ENCODE data around the gene SLC15A4. TPM values are rescaled to one million over a fixed set of nuclear protein-coding genes. Genes with fewer than 3 reads are reported as not detected.

SLC15A4 gene
- total RNA-seq, 3 donors from 2014 or later (not counting 1 experiment from before 2014, with no cell fraction given) = 176 to 306 (median 250) TPM

DNA sequence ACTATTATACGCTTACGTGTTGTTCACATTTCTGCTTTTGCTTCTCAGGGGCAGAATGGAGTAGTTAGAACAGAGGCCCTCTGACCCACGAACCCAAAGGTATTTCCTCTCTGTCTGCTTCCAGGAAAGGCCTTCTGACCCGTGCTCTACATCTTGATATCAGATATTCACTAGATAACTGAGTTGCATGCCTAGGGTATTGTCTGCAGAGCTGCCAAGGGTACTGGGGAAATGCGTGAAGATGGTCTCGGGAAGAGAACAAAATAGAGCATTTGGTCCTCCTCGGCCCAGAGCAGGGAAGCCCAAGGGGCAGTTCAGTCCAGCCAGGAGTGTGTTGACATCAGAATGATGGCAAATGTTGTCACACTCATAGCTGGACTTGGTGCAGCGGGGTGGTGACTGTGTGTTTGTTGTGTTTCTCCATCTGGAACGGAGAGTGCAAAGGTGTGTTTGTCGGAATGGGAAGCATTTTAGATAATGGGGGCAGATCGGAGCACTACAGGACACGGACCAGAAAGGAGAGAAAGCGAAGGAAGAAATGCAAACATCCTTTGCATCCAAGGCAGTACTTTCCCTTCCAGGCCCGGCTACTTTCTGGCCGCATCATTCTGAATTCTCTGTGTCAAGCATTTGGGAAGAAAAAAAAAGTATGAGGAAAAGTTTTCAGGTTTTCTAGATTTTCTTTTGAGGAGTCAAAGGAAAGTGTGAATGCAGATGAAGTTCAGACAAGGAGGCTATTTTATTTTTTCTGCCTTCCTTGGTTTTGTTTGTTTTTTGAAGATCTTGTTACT is 37.7 kb upstream of the SLC15A4 start:
- Mint-ChIP-seq H3K9me3 (no peaks in the 10 kb centered on the region), H3K4me1 (peaks cover 0 to 8% of the 10 kb centered on the region in 2 donors), H3K27ac (no peak overlapping the region), H3K36me3 (no peaks in the 10 kb centered on the region), H3K27me3 (ENCODE audit: low read depth in 2 of 2) (peaks cover 4 to 11% of the 10 kb centered on the region in 2 donors), H3K4me3 (no peak overlapping the region)
- no peak for DNase-seq
- no peaks in the 10 kb centered on the region for H3K9me3 ChIP-seq (ENCODE audit: control insufficient read depth, insufficient read depth, low read length)
- WGBS (ENCODE audit: insufficient coverage) = 83% methylated on average over 15 of the region's 15 CpGs
- H3K4me3 ChIP-seq (ENCODE audit: low read length) = no peak overlapping the region
- H3K4me1 ChIP-seq (ENCODE audit: control insufficient read depth, insufficient read depth, low read length) = no peaks in the 10 kb centered on the region
- intact Hi-C loops (cut with micrococcal nuclease) = no loop called here
- no peaks in the 10 kb centered on the region for H3K27me3 ChIP-seq (ENCODE audit: control insufficient read depth, insufficient read depth, low read length)
- TF ChIP-seq, protein P1, sequence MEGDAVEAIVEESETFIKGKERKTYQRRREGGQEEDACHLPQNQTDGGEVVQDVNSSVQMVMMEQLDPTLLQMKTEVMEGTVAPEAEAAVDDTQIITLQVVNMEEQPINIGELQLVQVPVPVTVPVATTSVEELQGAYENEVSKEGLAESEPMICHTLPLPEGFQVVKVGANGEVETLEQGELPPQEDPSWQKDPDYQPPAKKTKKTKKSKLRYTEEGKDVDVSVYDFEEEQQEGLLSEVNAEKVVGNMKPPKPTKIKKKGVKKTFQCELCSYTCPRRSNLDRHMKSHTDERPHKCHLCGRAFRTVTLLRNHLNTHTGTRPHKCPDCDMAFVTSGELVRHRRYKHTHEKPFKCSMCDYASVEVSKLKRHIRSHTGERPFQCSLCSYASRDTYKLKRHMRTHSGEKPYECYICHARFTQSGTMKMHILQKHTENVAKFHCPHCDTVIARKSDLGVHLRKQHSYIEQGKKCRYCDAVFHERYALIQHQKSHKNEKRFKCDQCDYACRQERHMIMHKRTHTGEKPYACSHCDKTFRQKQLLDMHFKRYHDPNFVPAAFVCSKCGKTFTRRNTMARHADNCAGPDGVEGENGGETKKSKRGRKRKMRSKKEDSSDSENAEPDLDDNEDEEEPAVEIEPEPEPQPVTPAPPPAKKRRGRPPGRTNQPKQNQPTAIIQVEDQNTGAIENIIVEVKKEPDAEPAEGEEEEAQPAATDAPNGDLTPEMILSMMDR (IDR thresholded peaks at IDR 0.05) = no peak
- no peak for ATAC-seq
- H3K27ac ChIP-seq (ENCODE audit: low read length) = no peak overlapping the region
- H3K36me3 ChIP-seq (ENCODE audit: control insufficient read depth, insufficient read depth, low read length) = no peaks in the 10 kb centered on the region

GRCh38 chr12:128859311-128859710 is 35.6 kb upstream of the SLC15A4 start:
- H3K27me3 ChIP-seq (ENCODE audit: control insufficient read depth, insufficient read depth, low read length) = peaks cover 4% of the 10 kb centered on the region
- peaks cover 0 to 8% of the 10 kb centered on the region in 2 donors for H3K4me1 Mint-ChIP-seq
- no peaks in the 10 kb centered on the region for H3K36me3 ChIP-seq (ENCODE audit: control insufficient read depth, insufficient read depth, low read length)
- no peaks in the 10 kb centered on the region for H3K36me3 Mint-ChIP-seq
- no peaks in the 10 kb centered on the region for H3K9me3 ChIP-seq (ENCODE audit: control insufficient read depth, insufficient read depth, low read length)
- H3K4me1 ChIP-seq (ENCODE audit: control insufficient read depth, insufficient read depth, low read length) = no peaks in the 10 kb centered on the region
- TF ChIP-seq, protein P1 (IDR thresholded peaks at IDR 0.05) = no peak
- DNase-seq (no peak), ATAC-seq (no peak)
- intact Hi-C loops (cut with micrococcal nuclease) = no loop called here
- H3K9me3 Mint-ChIP-seq = no peaks in the 10 kb centered on the region
- no peak overlapping the region for H3K4me3 ChIP-seq (ENCODE audit: low read length)
- no peak overlapping the region for H3K27ac Mint-ChIP-seq
- 94% methylated on average over 9 of the region's 9 CpGs for WGBS (ENCODE audit: insufficient coverage)
- peaks cover 16 to 23% of the 10 kb centered on the region in 2 donors for H3K27me3 Mint-ChIP-seq (ENCODE audit: low read depth in 2 of 2)
- H3K4me3 Mint-ChIP-seq = no peak overlapping the region
- no peak overlapping the region for H3K27ac ChIP-seq (ENCODE audit: low read length)

GRCh38 chr12:128857133-128857763 is 33.5 kb upstream of the SLC15A4 start:
- Mint-ChIP-seq H3K36me3 (no peaks in the 10 kb centered on the region), H3K27me3 (ENCODE audit: low read depth in 2 of 2) (peaks cover 21 to 26% of the 10 kb centered on the region in 2 donors), H3K27ac (no peak overlapping the region), H3K9me3 (no peaks in the 10 kb centered on the region), H3K4me1 (peaks cover 0 to 8% of the 10 kb centered on the region in 2 donors), H3K4me3 (no peak overlapping the region)
- H3K9me3 ChIP-seq (ENCODE audit: control insufficient read depth, insufficient read depth, low read length) = no peaks in the 10 kb centered on the region
- H3K27ac ChIP-seq (ENCODE audit: low read length) = no peak overlapping the region
- ATAC-seq (no peak), DNase-seq (no peak)
- H3K36me3 ChIP-seq (ENCODE audit: control insufficient read depth, insufficient read depth, low read length) = no peaks in the 10 kb centered on the region
- intact Hi-C loops (cut with micrococcal nuclease) = no loop called here
- no peak overlapping the region for H3K4me3 ChIP-seq (ENCODE audit: low read length)
- no peaks in the 10 kb centered on the region for H3K4me1 ChIP-seq (ENCODE audit: control insufficient read depth, insufficient read depth, low read length)
- peaks cover 13% of the 10 kb centered on the region for H3K27me3 ChIP-seq (ENCODE audit: control insufficient read depth, insufficient read depth, low read length)
- 56% methylated on average over 8 of the region's 9 CpGs for WGBS (ENCODE audit: insufficient coverage)
- TF ChIP-seq, protein P1 (IDR thresholded peaks at IDR 0.05) = no peak

All from natural killer cell (primary cell).